Measurements from ENCODE around the gene LPCAT2. TPM values are rescaled to one million over a fixed set of nuclear protein-coding genes. Genes with fewer than 3 reads are reported as not detected.

The LPCAT2 gene
- total RNA-seq, 1 donor from 2014 or later, result 11.3 TPM

- no peaks in the 10 kb centered on the region for H3K9me3 ChIP-seq
- no peak for TF ChIP-seq POLR2A (IDR thresholded peaks at IDR 0.05)
- H3K27me3 ChIP-seq, result no peaks in the 10 kb centered on the region
These were observed 51.2 kb downstream of the LPCAT2 start for GRCh38 chr16:55559933-55560516.

DNA sequence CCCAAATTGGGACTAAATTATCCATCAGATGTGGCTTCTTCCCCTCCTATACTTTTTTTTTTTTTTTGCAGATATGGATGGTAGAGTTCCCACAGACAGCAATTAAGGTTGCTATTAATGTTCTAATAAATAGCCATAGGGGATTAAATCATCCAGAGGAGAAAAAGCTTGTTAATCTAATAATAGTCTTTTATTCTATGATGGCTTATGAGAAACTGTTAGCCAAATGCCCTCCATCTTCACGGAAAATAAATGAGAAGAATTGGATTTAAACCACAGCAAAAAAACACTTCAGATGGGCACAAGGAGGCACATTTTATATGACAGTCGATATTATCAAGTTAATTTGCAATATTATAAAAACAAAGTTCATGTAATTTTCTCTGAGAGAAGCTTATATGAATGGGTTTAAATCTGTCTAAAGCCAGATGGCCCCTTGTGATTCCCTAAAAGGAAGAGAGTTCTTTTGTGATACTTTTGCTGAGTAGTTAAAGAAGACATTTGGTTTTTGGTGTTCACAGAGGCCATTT lies 52.5 kb downstream of the LPCAT2 start:
- Histone ChIP-seq H3K4me3 (no peak overlapping the region), H3K9me3 (no peaks in the 10 kb centered on the region), H3K27me3 (no peaks in the 10 kb centered on the region), H3K27ac (no peak overlapping the region), H3K4me1 (peaks cover 18% of the 10 kb centered on the region), H3K36me3 (no peaks in the 10 kb centered on the region)
- TF ChIP-seq POLR2AphosphoS5 (IDR thresholded peaks at IDR 0.05; ENCODE audit: insufficient read depth in 1 of 2, low read depth in 1 of 2) (no peak), CTCF (IDR thresholded peaks at IDR 0.05) (no peak), POLR2A (IDR thresholded peaks at IDR 0.05) (no peak)
- no peak for DNase-seq (ENCODE audit: extremely low spot score in 2 of 2)
- intact Hi-C loops (cut with DNase I), result no loop called here

More at GRCh38 chr16:55559933-55560516, 51.2 kb downstream of the LPCAT2 start:
- Histone ChIP-seq H3K4me3 (no peak overlapping the region), H3K36me3 (no peaks in the 10 kb centered on the region), H3K27ac (no peak overlapping the region), H3K4me1 (peaks cover 18% of the 10 kb centered on the region)
- no peak for DNase-seq (ENCODE audit: extremely low spot score in 2 of 2)
- intact Hi-C loops (cut with DNase I), result no loop called here

GRCh38 chr16:55562936-55563335 lies 54.1 kb downstream of the LPCAT2 start:
- Histone ChIP-seq H3K36me3 (no peaks in the 10 kb centered on the region), H3K27ac (no peak overlapping the region), H3K27me3 (no peaks in the 10 kb centered on the region), H3K4me1 (peaks cover 18% of the 10 kb centered on the region), H3K9me3 (no peaks in the 10 kb centered on the region), H3K4me3 (no peak overlapping the region)
- TF ChIP-seq POLR2AphosphoS5 (IDR thresholded peaks at IDR 0.05; ENCODE audit: insufficient read depth in 1 of 2, low read depth in 1 of 2) (no peak), CTCF (IDR thresholded peaks at IDR 0.05) (no peak), POLR2A (IDR thresholded peaks at IDR 0.05) (no peak)
- no peak for DNase-seq (ENCODE audit: extremely low spot score in 2 of 2)
- intact Hi-C loops (cut with DNase I), result no loop called here

GRCh38 chr16:55563797-55564196 lies 54.9 kb downstream of the LPCAT2 start:
- TF ChIP-seq POLR2AphosphoS5 (IDR thresholded peaks at IDR 0.05; ENCODE audit: insufficient read depth in 1 of 2, low read depth in 1 of 2), result no peak
- TF ChIP-seq CTCF (IDR thresholded peaks at IDR 0.05), result no peak
- TF ChIP-seq POLR2A (IDR thresholded peaks at IDR 0.05), result no peak
- Histone ChIP-seq H3K27ac (no peak overlapping the region), H3K4me3 (no peak overlapping the region), H3K9me3 (no peaks in the 10 kb centered on the region), H3K36me3 (no peaks in the 10 kb centered on the region), H3K27me3 (no peaks in the 10 kb centered on the region), H3K4me1 (peaks cover 18% of the 10 kb centered on the region)
- DNase-seq (ENCODE audit: extremely low spot score in 2 of 2), result no peak
- intact Hi-C loops (cut with DNase I), result no loop called here

DNA sequence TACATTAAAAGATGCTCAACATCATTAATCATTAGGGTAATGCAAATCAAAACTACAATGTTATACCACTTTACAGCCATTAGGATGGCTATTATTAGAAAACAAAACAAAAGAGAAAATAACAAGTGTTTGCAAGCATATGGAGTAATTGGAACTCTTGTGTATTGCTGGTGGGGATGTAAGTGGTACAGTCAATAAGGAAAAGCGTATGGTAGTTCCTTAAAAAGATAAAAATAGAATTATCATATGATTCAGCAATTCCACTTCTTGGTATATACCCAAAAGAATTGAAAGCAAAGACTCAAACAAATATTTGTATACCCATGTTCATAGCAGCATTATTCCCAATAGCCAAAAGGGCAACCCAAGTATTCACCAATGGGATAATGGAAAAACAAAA lies 56.2 kb downstream of the LPCAT2 start:
- DNase-seq (ENCODE audit: extremely low spot score in 2 of 2), result no peak
- intact Hi-C loops (cut with DNase I), result no loop called here
- H3K9me3 ChIP-seq, result no peaks in the 10 kb centered on the region
- H3K27me3 ChIP-seq, result no peaks in the 10 kb centered on the region
- no peak overlapping the region for H3K4me3 ChIP-seq
- TF ChIP-seq POLR2A (IDR thresholded peaks at IDR 0.05) (no peak), POLR2AphosphoS5 (IDR thresholded peaks at IDR 0.05; ENCODE audit: insufficient read depth in 1 of 2, low read depth in 1 of 2) (no peak), CTCF (IDR thresholded peaks at IDR 0.05) (no peak)
- H3K27ac ChIP-seq, result no peak overlapping the region
- no peaks in the 10 kb centered on the region for H3K36me3 ChIP-seq
- H3K4me1 ChIP-seq, result peaks cover 18% of the 10 kb centered on the region

Measured in vagina (tissue), 2 donors.